H1 (cell line): ENCODE results near the gene COX5B. TPM values are rescaled to one million over a fixed set of nuclear protein-coding genes. Genes with fewer than 3 reads are reported as not detected.
"Not testable (repeated sequence)": the region's sequence is repeated elsewhere in the genome, so short reads cannot be mapped to it uniquely, and the experiment has no call there.

Experiments
- CTCF ChIA-PET: fragments of 300-600 bp; sonication (Branson Sonifier 250); formaldehyde crosslinking; loops from one replicate; lab custom pipeline; 2021; ENCODE audit not compliant: partially characterized antibody; lab: Charles Lee
- POLR2A ChIA-PET: fragments of 300-600 bp; sonication (Branson Sonifier 250); formaldehyde crosslinking; loops from one replicate; lab custom pipeline; 2021; ENCODE audit warnings: inconsistent platforms; ENCODE audit not compliant: partially characterized antibody; lab: Charles Lee
- DNase-seq, 2 experiments: peaks; one replicate each; pipeline versions ENCODE4 v3.0.0 to v3.0.0-alpha.2; 2010 to 2022; ENCODE audit warnings: low spot score in 2 of 2, low read depth in 1 of 2, mixed read lengths in 1 of 2
- FAIRE-seq: peaks from 2 replicates; lab custom pipeline; 2011; peaks lifted over from hg19 to GRCh38; lab: Jason Lieb, UNC
- H2AFZ ChIP-seq: 2 replicates; pipeline ENCODE4 v1.8.1; 2012; ENCODE audit warnings: low read length, inconsistent platforms
- H2AK5ac ChIP-seq: 2 replicates; pipeline ENCODE4 v1.6.1; 2013; ENCODE audit warnings: low read depth, low read length
- H2BK120ac ChIP-seq: replicated peaks from 2 replicates; pipeline ENCODE3; 2013; ENCODE audit warnings: low read depth, low read length, inconsistent platforms
- H2BK12ac ChIP-seq: 2 replicates; pipeline ENCODE4 v1.6.1; 2013; ENCODE audit warnings: low read depth, low read length
- H2BK15ac ChIP-seq: 2 replicates; pipeline ENCODE4 v1.6.1; 2013; ENCODE audit warnings: low read length
- H2BK20ac ChIP-seq: 2 replicates; pipeline ENCODE4 v1.6.1; 2013; ENCODE audit warnings: low read length
- H2BK5ac ChIP-seq: 2 replicates; pipeline ENCODE4 v1.6.1; 2013; ENCODE audit warnings: low read depth, low read length
- H3K14ac ChIP-seq: 2 replicates; pipeline ENCODE4 v1.6.1; 2013; ENCODE audit warnings: inconsistent platforms; ENCODE audit not compliant: insufficient read length
- H3K18ac ChIP-seq: 2 replicates; pipeline ENCODE4 v1.6.1; 2013; ENCODE audit warnings: low read length; ENCODE audit errors: extremely low read depth
- H3K23ac ChIP-seq: 2 replicates; pipeline ENCODE4 v1.6.1; 2013; ENCODE audit warnings: inconsistent platforms; ENCODE audit not compliant: insufficient read length
- H3K23me2 ChIP-seq: 2 replicates; pipeline ENCODE4 v1.6.1; 2013; ENCODE audit warnings: low read depth, low read length
- H3K27ac ChIP-seq: 2 replicates; pipeline ENCODE4 v1.6.1; 2011; ENCODE audit warnings: low read depth, low read length, inconsistent platforms
- H3K27me3 ChIP-seq, 4 experiments: replicated peaks in 1 of 4; 1 replicate in 1 of 4; 2 replicates in 3 of 4; pipeline versions ENCODE4 v1.6.1 to v1.8.1; 2011 to 2013; ENCODE audit warnings: low read length in 3 of 4, mild to moderate bottlenecking in 3 of 4, inconsistent platforms in 2 of 4, mixed read lengths in 2 of 4, moderate library complexity in 1 of 4; ENCODE audit not compliant: control insufficient read depth in 3 of 4, insufficient read depth in 3 of 4; ENCODE audit errors: extremely low read depth in 1 of 4
- H3K36me3 ChIP-seq, 4 experiments: 2 replicates each; pipeline versions ENCODE4 v1.6.1 to v1.8.1; 2011 to 2013; ENCODE audit warnings: mild to moderate bottlenecking in 4 of 4, low read length in 3 of 4, moderate library complexity in 2 of 4, control low read depth in 1 of 4, inconsistent platforms in 1 of 4; ENCODE audit not compliant: insufficient read depth in 4 of 4, control insufficient read depth in 2 of 4
- H3K4ac ChIP-seq: replicated peaks from 2 replicates; pipeline ENCODE3; 2013; ENCODE audit warnings: low read length, low read depth, mixed read lengths, inconsistent platforms; ENCODE audit not compliant: insufficient read length
- H3K4me1 ChIP-seq, 4 experiments: replicated peaks in 1 of 4; 1 replicate in 1 of 4; 2 replicates in 3 of 4; pipeline versions ENCODE4 v1.6.1 to v1.8.1; 2011 to 2013; ENCODE audit warnings: low read length in 3 of 4, inconsistent platforms in 2 of 4, mixed read lengths in 1 of 4; ENCODE audit not compliant: insufficient read depth in 4 of 4, control insufficient read depth in 3 of 4
- H3K4me2 ChIP-seq, 2 experiments: 2 replicates each; pipeline versions ENCODE4 v1.6.1 to v1.8.1; 2011 to 2013; ENCODE audit warnings: low read depth in 2 of 2, low read length in 2 of 2, control low read depth in 1 of 2, inconsistent platforms in 1 of 2, mild to moderate bottlenecking in 1 of 2; ENCODE audit not compliant: insufficient read depth in 1 of 2
- H3K4me3 ChIP-seq, 4 experiments: fragments of 200-600, 300-600 bp in 1 of 4; sonication (generic), shearing (Covaris generic), sonication (Bioruptor Twin) in 1 of 4; 2 replicates each; pipeline versions ENCODE4 v1.5.1 to v1.8.1; 2011 to 2016; ENCODE audit warnings: low read length in 4 of 4, low read depth in 3 of 4, control low read depth in 2 of 4, inconsistent platforms in 2 of 4, mild to moderate bottlenecking in 2 of 4, mixed read lengths in 1 of 4, moderate library complexity in 1 of 4; ENCODE audit not compliant: insufficient read depth in 2 of 4; ENCODE audit errors: extremely low read depth in 1 of 4
- H3K56ac ChIP-seq: replicated peaks from 2 replicates; pipeline ENCODE3; 2013; ENCODE audit warnings: low read depth, mild to moderate bottlenecking, mixed read lengths, low read length, inconsistent platforms; ENCODE audit not compliant: insufficient read length
- H3K79me1 ChIP-seq: 2 replicates; pipeline ENCODE4 v1.6.1; 2013; ENCODE audit warnings: low read depth, low read length, control low read depth
- H3K79me2 ChIP-seq, 2 experiments: 2 replicates each; pipeline versions ENCODE4 v1.6.1 to v1.8.1; 2012 to 2013; ENCODE audit warnings: low read length in 2 of 2, mild to moderate bottlenecking in 2 of 2, inconsistent platforms in 1 of 2; ENCODE audit not compliant: insufficient read depth in 2 of 2, control insufficient read depth in 1 of 2
- H3K9ac ChIP-seq, 4 experiments: replicated peaks in 1 of 4; 1 replicate in 1 of 4; 2 replicates in 3 of 4; pipeline versions ENCODE4 v1.6.1 to v1.8.1; 2011 to 2013; ENCODE audit warnings: low read depth in 3 of 4, low read length in 3 of 4, control low read depth in 2 of 4, mild to moderate bottlenecking in 2 of 4, moderate library complexity in 2 of 4, inconsistent platforms in 1 of 4; ENCODE audit errors: extremely low read depth in 1 of 4
- H3K9me3 ChIP-seq, 2 experiments: 2 replicates each; pipeline versions ENCODE4 v1.6.1 to v1.8.1; 2012 to 2013; ENCODE audit warnings: mild to moderate bottlenecking in 2 of 2, moderate library complexity in 2 of 2, control low read depth in 1 of 2, inconsistent platforms in 1 of 2, low read depth in 1 of 2, low read length in 1 of 2, mixed read lengths in 1 of 2; ENCODE audit not compliant: insufficient read depth in 2 of 2
- H4K20me1 ChIP-seq, 2 experiments: replicated peaks in 1 of 2; 2 replicates each; pipeline versions ENCODE3 to v1.8.1; 2011 to 2013; ENCODE audit warnings: inconsistent platforms in 2 of 2, low read length in 2 of 2, mild to moderate bottlenecking in 1 of 2; ENCODE audit not compliant: insufficient read depth in 2 of 2, control insufficient read depth in 1 of 2
- H4K5ac ChIP-seq: 2 replicates; pipeline ENCODE4 v1.6.1; 2013; ENCODE audit warnings: low read length, low read depth, mixed read lengths, inconsistent platforms; ENCODE audit not compliant: insufficient read length
- H4K8ac ChIP-seq: 2 replicates; pipeline ENCODE4 v1.8.0; 2013; ENCODE audit warnings: mild to moderate bottlenecking, moderate library complexity, low read length, inconsistent platforms; ENCODE audit not compliant: insufficient read depth; ENCODE audit errors: extremely low read depth
- H4K91ac ChIP-seq: replicated peaks from 2 replicates; pipeline ENCODE3; 2013; ENCODE audit warnings: low read length, mixed read lengths, inconsistent platforms; ENCODE audit not compliant: insufficient read length
- WGBS, 2 experiments: shearing (Covaris generic) in 1 of 2; methylation state at CpG; one replicate each; pipeline versions ENCODE4 v1.1.6 to v1.1.7; 2013 to 2015; ENCODE audit warnings: low lambda C conversion rate in 2 of 2, mixed read lengths in 2 of 2, inconsistent platforms in 1 of 2, low coverage in 1 of 2, missing lambda C conversion rate in 1 of 2; ENCODE audit not compliant: insufficient replicate concordance in 2 of 2, insufficient coverage in 1 of 2, insufficient read length in 1 of 2; ENCODE audit errors: extremely low coverage in 1 of 2, missing lambda C conversion rate in 1 of 2; 5-methylcytosine and 5-hydroxymethylcytosine counted together
- polyA plus RNA-seq, 7 experiments: library from polyadenylated mRNA; depleted of rRNA in 3 of 7; stranded (reverse) in 5 of 7; unstranded in 2 of 7; fragments of >200 nt in 5 of 7; fragments of 200-250 nt in 2 of 7; gene quantifications; 1 replicate in 5 of 7; 2 replicates in 1 of 7; 4 replicates in 1 of 7; pipeline versions ENCODE4 v1.2.1 to v1.2.3, GENCODE V29; 2011 to 2013; ENCODE audit warnings: missing spikeins in 2 of 7, mixed read lengths in 2 of 7
- total RNA-seq: library from RNA; stranded (reverse); fragmentation: NEBNext Ultra II Directional; extraction: Animal tissue kit (Norgen Biotek cat#: 25700); gene quantifications from 2 replicates; pipeline ENCODE4 v1.2.1, GENCODE V29; 2021

The COX5B gene
- total and polyA plus RNA-seq, 2 of the 8 experiments (the other 6 are each of a cell fraction or from before 2014, with no cell fraction given): 233 to 468 TPM

DNA sequence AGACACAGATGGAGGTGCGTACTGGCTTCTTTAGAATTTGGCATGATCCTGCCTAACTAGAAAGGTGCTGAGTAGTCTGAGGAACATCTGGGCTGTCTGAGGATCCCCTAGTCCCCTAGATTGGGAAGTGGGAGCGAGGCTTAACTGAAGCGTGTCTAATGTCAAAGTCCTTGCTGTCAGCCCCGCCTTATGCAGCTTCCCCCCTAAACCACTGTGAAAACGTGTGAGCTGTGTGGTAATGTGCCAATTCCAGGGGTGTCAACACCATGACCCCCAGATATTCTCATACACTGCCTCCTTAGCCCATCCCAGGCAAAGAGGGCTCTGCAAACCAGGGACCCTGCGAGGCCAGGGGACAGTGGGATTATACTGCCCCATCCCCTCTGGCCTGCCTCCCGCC lies 34.0 kb upstream of the COX5B start:
- H3K9me3 ChIP-seq, H2BK15ac ChIP-seq, H2AK5ac ChIP-seq, H3K18ac ChIP-seq, H3K36me3 ChIP-seq, DNase-seq, H3K23me2 ChIP-seq, H2BK120ac ChIP-seq, H3K4me1 ChIP-seq, H4K20me1 ChIP-seq, H3K14ac ChIP-seq, H4K91ac ChIP-seq, H2BK5ac ChIP-seq, FAIRE-seq, H2BK20ac ChIP-seq, H3K4me2 ChIP-seq, H3K27me3 ChIP-seq, H3K79me2 ChIP-seq, H3K23ac ChIP-seq, H3K79me1 ChIP-seq, H2BK12ac ChIP-seq, H3K56ac ChIP-seq, CTCF ChIA-PET, H2AFZ ChIP-seq, H4K8ac ChIP-seq, H3K9ac ChIP-seq, H4K5ac ChIP-seq, H3K27ac ChIP-seq, POLR2A ChIA-PET, H3K4ac ChIP-seq, H3K4me3 ChIP-seq: not testable (repeated sequence)
- no CpG with 5 or more reads among the region's 7 CpGs for WGBS, 2 experiments

DNA sequence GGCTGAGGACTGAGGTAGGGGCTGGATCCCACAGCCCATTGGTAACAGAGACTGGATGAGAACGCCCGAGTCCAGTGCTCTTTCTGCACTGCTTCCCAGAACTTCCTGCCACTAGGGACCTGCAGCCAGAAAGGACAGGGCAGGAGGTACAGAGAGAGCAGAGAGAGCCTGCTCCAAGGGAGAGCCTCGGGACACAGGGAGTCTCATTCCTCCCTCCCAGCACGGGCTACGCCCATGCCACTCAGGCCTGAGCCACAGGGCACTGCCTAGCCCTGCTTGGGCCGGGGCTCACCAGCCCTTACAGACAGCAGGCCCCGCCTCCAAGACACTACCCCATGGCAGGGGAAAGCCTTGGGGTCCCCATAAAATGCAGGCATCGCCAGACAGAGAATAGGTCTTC lies 30.1 kb upstream of the COX5B start:
- H2BK120ac ChIP-seq, H4K5ac ChIP-seq, H3K14ac ChIP-seq, FAIRE-seq, H3K27ac ChIP-seq, H4K8ac ChIP-seq, H3K9ac ChIP-seq, H3K4me2 ChIP-seq, H3K23me2 ChIP-seq, H4K20me1 ChIP-seq, H4K91ac ChIP-seq, H3K9me3 ChIP-seq, H3K27me3 ChIP-seq, H3K36me3 ChIP-seq, H3K4me1 ChIP-seq, H2AFZ ChIP-seq, DNase-seq, H3K79me1 ChIP-seq, H3K56ac ChIP-seq, H2BK12ac ChIP-seq, H2BK15ac ChIP-seq, H2AK5ac ChIP-seq, H3K23ac ChIP-seq, H3K4ac ChIP-seq, CTCF ChIA-PET, POLR2A ChIA-PET, H3K79me2 ChIP-seq, H2BK20ac ChIP-seq, H3K4me3 ChIP-seq, H2BK5ac ChIP-seq, H3K18ac ChIP-seq: not testable (repeated sequence)
- WGBS, 2 experiments: 83% methylated on average over 1 of the region's 8 CpGs; no CpG with 5 or more reads in 1 of the 2 experiments
